PC-9 (cell line): ENCODE measurements around the gene SNRNP48. TPM values are rescaled to one million over a fixed set of nuclear protein-coding genes. Genes with fewer than 3 reads are reported as not detected.

Experiments
- BruUV-seq: library from RNA; stranded (reverse); fragments of 400-500 nt; replicated peaks from 2 replicates; lab custom pipeline; 2021; lab: Mats Ljungman, UMichigan
- CTCF ChIA-PET: fragments of 300-600 bp; sonication (Branson Sonifier 250); formaldehyde crosslinking; loops from one replicate; lab custom pipeline; 2022; ENCODE audit warnings: antibody characterized with exemption; lab: Charles Lee
- POLR2A ChIA-PET: fragments of 300-600 bp; sonication (Branson Sonifier 250); formaldehyde crosslinking; loops from one replicate; lab custom pipeline; 2022; ENCODE audit warnings: antibody characterized with exemption; ENCODE audit not compliant: unreplicated experiment; lab: Charles Lee
- DNase-seq, 2 experiments: peaks; one replicate each; pipeline versions ENCODE4 v3.0.0 to v3.0.0-alpha.2; 2015 to 2022; ENCODE audit warnings: mixed read lengths in 1 of 2
- H2AFZ ChIP-seq: fragments of 200-600 bp; sonication (generic); 2 replicates; pipeline ENCODE4 v1.8.1; 2017; ENCODE audit warnings: antibody characterized with exemption
- H3F3A ChIP-seq: fragments of 200-600 bp; sonication (generic); 2 replicates; pipeline ENCODE4 v1.8.1; 2017; ENCODE audit warnings: antibody characterized with exemption, mild to moderate bottlenecking, low read depth; ENCODE audit not compliant: insufficient read depth
- H3K27ac ChIP-seq: fragments of 200-600 bp; sonication (generic); 2 replicates; pipeline ENCODE4 v1.6.1; 2016; ENCODE audit warnings: mixed run types
- H3K27me3 ChIP-seq: fragments of 200-600 bp; sonication (generic); 2 replicates; pipeline ENCODE4 v1.6.1; 2016; ENCODE audit warnings: low read depth, mixed run types; ENCODE audit not compliant: insufficient read depth
- H3K36me3 ChIP-seq: fragments of 200-600 bp; sonication (generic); 2 replicates; pipeline ENCODE4 v1.6.1; 2016; ENCODE audit warnings: low read depth, mixed run types
- H3K4me1 ChIP-seq: fragments of 200-600 bp; sonication (generic); replicated peaks from 2 replicates; pipeline ENCODE4 v1.6.1; 2016; ENCODE audit warnings: mixed run types; ENCODE audit not compliant: insufficient read depth
- H3K4me2 ChIP-seq: fragments of 200-600 bp; sonication (generic); 2 replicates; pipeline ENCODE4 v1.6.1; 2017; ENCODE audit warnings: mixed run types
- H3K4me3 ChIP-seq: fragments of 200-600 bp; sonication (generic); 2 replicates; pipeline ENCODE4 v1.6.1; 2016; ENCODE audit warnings: mixed run types
- H3K79me2 ChIP-seq: fragments of 200-600 bp; sonication (generic); 2 replicates; pipeline ENCODE4 v1.6.1; 2017; ENCODE audit warnings: low read depth, mixed run types
- H3K9me2 ChIP-seq: fragments of 200-600 bp; sonication (generic); 2 replicates; pipeline ENCODE4 v1.8.1; 2017; ENCODE audit warnings: mild to moderate bottlenecking; ENCODE audit not compliant: insufficient read depth
- H3K9me3 ChIP-seq: fragments of 200-600 bp; sonication (generic); 2 replicates; pipeline ENCODE4 v1.8.1; 2016; ENCODE audit warnings: low read depth; ENCODE audit not compliant: insufficient read depth
- H4K20me1 ChIP-seq: fragments of 200-600 bp; sonication (generic); 2 replicates; pipeline ENCODE4 v1.8.1; 2017; ENCODE audit not compliant: insufficient read depth
- EZH2 ChIP-seq: fragments of 200-600 bp; sonication (generic); IDR thresholded peaks from 2 replicates; pipeline ENCODE4 v1.8.0; 2017; ENCODE audit warnings: antibody characterized with exemption, low read depth
- intact Hi-C: fragments of 100-400 bp; cut with micrococcal nuclease; formaldehyde crosslinking; loops from one replicate; pipeline ENCODE4 v1.10.0; 2022; ENCODE audit not compliant: unreplicated experiment
- total RNA-seq: library from RNA; stranded (reverse); gene quantifications from 2 replicates; pipeline ENCODE4 v1.2.3, GENCODE V29; 2021
- TF ChIP-seq, protein P1 (sequence below): fragments of 200-600 bp; sonication (generic); conservative IDR thresholded peaks from 2 replicates; pipeline ENCODE4 v1.6.1; 2017; ENCODE audit warnings: mixed run types, antibody characterized with exemption, mild to moderate bottlenecking, moderate library complexity

The SNRNP48 gene
- total RNA-seq, 1 experiment from 2014 or later: 21.7 TPM

GRCh38 chr6:7646394-7646793 lies 56.4 kb downstream of the SNRNP48 start:
- no peak for DNase-seq
- Histone ChIP-seq H4K20me1 (no peaks in the 10 kb centered on the region), H3K4me2 (no peak overlapping the region), H3K9me2 (no peaks in the 10 kb centered on the region), H3F3A (peaks cover 15% of the 10 kb centered on the region; the same call in 1 of the 2 replicates), H3K4me1 (peaks cover 21% of the 10 kb centered on the region), H3K36me3 (no peaks in the 10 kb centered on the region), H2AFZ (no peak overlapping the region), H3K27me3 (no peaks in the 10 kb centered on the region), H3K4me3 (no peak overlapping the region), H3K79me2 (no peaks in the 10 kb centered on the region), H3K9me3 (no peaks in the 10 kb centered on the region), H3K27ac (no peak overlapping the region)
- ChIA-PET POLR2A (no interaction called here), CTCF (no interaction called here)
- no TSS peak for BruUV-seq
- TF ChIP-seq, protein P1, sequence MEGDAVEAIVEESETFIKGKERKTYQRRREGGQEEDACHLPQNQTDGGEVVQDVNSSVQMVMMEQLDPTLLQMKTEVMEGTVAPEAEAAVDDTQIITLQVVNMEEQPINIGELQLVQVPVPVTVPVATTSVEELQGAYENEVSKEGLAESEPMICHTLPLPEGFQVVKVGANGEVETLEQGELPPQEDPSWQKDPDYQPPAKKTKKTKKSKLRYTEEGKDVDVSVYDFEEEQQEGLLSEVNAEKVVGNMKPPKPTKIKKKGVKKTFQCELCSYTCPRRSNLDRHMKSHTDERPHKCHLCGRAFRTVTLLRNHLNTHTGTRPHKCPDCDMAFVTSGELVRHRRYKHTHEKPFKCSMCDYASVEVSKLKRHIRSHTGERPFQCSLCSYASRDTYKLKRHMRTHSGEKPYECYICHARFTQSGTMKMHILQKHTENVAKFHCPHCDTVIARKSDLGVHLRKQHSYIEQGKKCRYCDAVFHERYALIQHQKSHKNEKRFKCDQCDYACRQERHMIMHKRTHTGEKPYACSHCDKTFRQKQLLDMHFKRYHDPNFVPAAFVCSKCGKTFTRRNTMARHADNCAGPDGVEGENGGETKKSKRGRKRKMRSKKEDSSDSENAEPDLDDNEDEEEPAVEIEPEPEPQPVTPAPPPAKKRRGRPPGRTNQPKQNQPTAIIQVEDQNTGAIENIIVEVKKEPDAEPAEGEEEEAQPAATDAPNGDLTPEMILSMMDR: no peak
- no peak for TF ChIP-seq EZH2
- intact Hi-C loops: no loop called here

DNA sequence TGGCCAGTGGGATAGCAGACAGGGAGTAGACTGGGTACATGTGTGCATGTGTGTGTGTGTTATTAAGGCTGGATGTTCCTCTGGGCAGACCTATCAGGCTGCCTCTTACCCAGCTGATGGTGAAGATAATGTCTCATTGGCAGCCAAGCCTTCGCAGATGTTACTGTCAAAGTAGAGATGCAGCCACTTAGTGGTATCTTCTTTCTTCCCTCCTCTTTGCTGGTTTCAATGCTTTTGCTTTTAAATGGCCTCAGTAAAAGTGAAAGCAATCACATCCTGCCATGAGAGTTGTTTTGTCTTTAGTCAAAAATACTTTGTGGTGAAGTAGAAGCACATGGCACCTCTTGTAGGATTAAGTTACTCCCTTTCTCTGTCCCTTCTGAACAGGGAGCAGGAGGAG lies 57.5 kb downstream of the SNRNP48 start:
- Histone ChIP-seq H3K9me2 (no peaks in the 10 kb centered on the region), H4K20me1 (no peaks in the 10 kb centered on the region), H2AFZ (no peak overlapping the region), H3K27ac (no peak overlapping the region), H3K4me1 (peaks cover 17% of the 10 kb centered on the region), H3K4me2 (no peak overlapping the region), H3K36me3 (no peaks in the 10 kb centered on the region), H3K4me3 (no peak overlapping the region), H3K9me3 (no peaks in the 10 kb centered on the region), H3K27me3 (no peaks in the 10 kb centered on the region), H3F3A (peaks cover 15% of the 10 kb centered on the region; the same call in 1 of the 2 replicates), H3K79me2 (no peaks in the 10 kb centered on the region)
- intact Hi-C loops: no loop called here
- no TSS peak for BruUV-seq
- ChIA-PET CTCF (no interaction called here), POLR2A (no interaction called here)
- TF ChIP-seq EZH2: no peak
- TF ChIP-seq, protein P1: no peak
- no peak for DNase-seq

- ChIA-PET CTCF (no interaction called here), POLR2A (no interaction called here)
- no peaks in the 10 kb centered on the region for H3K9me3 ChIP-seq
- H3K27ac ChIP-seq: no peak overlapping the region
- H3F3A ChIP-seq: peaks cover 12% of the 10 kb centered on the region; the same call in 1 of the 2 replicates
- H3K79me2 ChIP-seq: no peaks in the 10 kb centered on the region
- TF ChIP-seq EZH2: no peak
- TF ChIP-seq, protein P1: no peak
- no peaks in the 10 kb centered on the region for H4K20me1 ChIP-seq
- H2AFZ ChIP-seq: no peak overlapping the region
- H3K36me3 ChIP-seq: no peaks in the 10 kb centered on the region
- no peaks in the 10 kb centered on the region for H3K27me3 ChIP-seq
- H3K4me1 ChIP-seq: peaks cover 12% of the 10 kb centered on the region
- DNase-seq: no peak
- H3K9me2 ChIP-seq: no peaks in the 10 kb centered on the region
- BruUV-seq: no TSS peak
- no peak overlapping the region for H3K4me2 ChIP-seq
- no peak overlapping the region for H3K4me3 ChIP-seq
- intact Hi-C loops: no loop called here
Observed at GRCh38 chr6:7649037-7649810, 59.2 kb downstream of the SNRNP48 start.
